ENCODE results near the gene FSCN2.
"Not testable (repeated sequence)": the region's sequence is repeated elsewhere in the genome, so short reads cannot be mapped to it uniquely, and the experiment has no call there.

The FSCN2 gene

GRCh38 chr17:81580481-81580880 is 52.3 kb downstream of the FSCN2 start:
- no peak for TF ChIP-seq CTCF (IDR thresholded peaks at IDR 0.05; ENCODE audit: low read length, missing control alignments)
- H3K4me3 ChIP-seq (replicated peaks; ENCODE audit: low read depth, low read length) = no peak overlapping the region
- DNase-seq (ENCODE audit: low read depth) = no peak

GRCh38 chr17:81581758-81582157 is 53.6 kb downstream of the FSCN2 start:
- no peak for TF ChIP-seq CTCF (IDR thresholded peaks at IDR 0.05; ENCODE audit: low read length, missing control alignments)
- no peak for DNase-seq (ENCODE audit: low read depth)
- no peak overlapping the region for H3K4me3 ChIP-seq (replicated peaks; ENCODE audit: low read depth, low read length)

- DNase-seq (ENCODE audit: low read depth) = peak; percentile 30
- no peak overlapping the region for H3K4me3 ChIP-seq (replicated peaks; ENCODE audit: low read depth, low read length)
- no peak for TF ChIP-seq CTCF (IDR thresholded peaks at IDR 0.05; ENCODE audit: low read length, missing control alignments)
These were observed 54.2 kb downstream of the FSCN2 start for GRCh38 chr17:81582341-81582740.

- no peak for DNase-seq (ENCODE audit: low read depth)
- no peak overlapping the region for H3K4me3 ChIP-seq (replicated peaks; ENCODE audit: low read depth, low read length)
- TF ChIP-seq CTCF (IDR thresholded peaks at IDR 0.05; ENCODE audit: low read length, missing control alignments) = no peak
These were observed 54.6 kb downstream of the FSCN2 start for GRCh38 chr17:81582749-81583148.

- no peak overlapping the region for H3K4me3 ChIP-seq (replicated peaks; ENCODE audit: low read depth, low read length)
- no peak for TF ChIP-seq CTCF (IDR thresholded peaks at IDR 0.05; ENCODE audit: low read length, missing control alignments)
- no peak for DNase-seq (ENCODE audit: low read depth)
These were observed 55.6 kb downstream of the FSCN2 start for GRCh38 chr17:81583589-81584342.

GRCh38 chr17:81584771-81585170 is 56.6 kb downstream of the FSCN2 start:
- DNase-seq (ENCODE audit: low read depth); H3K4me3 ChIP-seq (replicated peaks; ENCODE audit: low read depth, low read length): not testable (repeated sequence)

GRCh38 chr17:81586096-81586495 is 57.9 kb downstream of the FSCN2 start:
- no peak overlapping the region for H3K4me3 ChIP-seq (replicated peaks; ENCODE audit: low read depth, low read length)
- DNase-seq (ENCODE audit: low read depth) = no peak
- TF ChIP-seq CTCF (IDR thresholded peaks at IDR 0.05; ENCODE audit: low read length, missing control alignments) = no peak

All from fibroblast of pulmonary artery (primary cell).